Dermis microvascular lymphatic vessel endothelial cell (primary cell): ENCODE measurements around the gene SFXN3. TPM values are rescaled to one million over a fixed set of nuclear protein-coding genes. Genes with fewer than 3 reads are reported as not detected.
A peak's percentile ranks its signal among the peaks of the same experiment; 100 is the strongest.

Experiments used
- DNase-seq, 2 donors: peaks; one replicate each; pipeline versions ENCODE4 v3.0.0 to v3.0.0-alpha.2; 2010; ENCODE audit warnings: low read depth in 2 of 2
- total RNA-seq: library from RNA; depleted of rRNA; stranded (reverse); fragments of >200 nt; gene quantifications from 2 replicates; pipeline ENCODE4 v1.2.1, GENCODE V29; 2014

Gene SFXN3, protein sequence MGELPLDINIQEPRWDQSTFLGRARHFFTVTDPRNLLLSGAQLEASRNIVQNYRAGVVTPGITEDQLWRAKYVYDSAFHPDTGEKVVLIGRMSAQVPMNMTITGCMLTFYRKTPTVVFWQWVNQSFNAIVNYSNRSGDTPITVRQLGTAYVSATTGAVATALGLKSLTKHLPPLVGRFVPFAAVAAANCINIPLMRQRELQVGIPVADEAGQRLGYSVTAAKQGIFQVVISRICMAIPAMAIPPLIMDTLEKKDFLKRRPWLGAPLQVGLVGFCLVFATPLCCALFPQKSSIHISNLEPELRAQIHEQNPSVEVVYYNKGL
- total RNA-seq: 51.2 and 74.8 TPM in 2 replicates

DNA sequence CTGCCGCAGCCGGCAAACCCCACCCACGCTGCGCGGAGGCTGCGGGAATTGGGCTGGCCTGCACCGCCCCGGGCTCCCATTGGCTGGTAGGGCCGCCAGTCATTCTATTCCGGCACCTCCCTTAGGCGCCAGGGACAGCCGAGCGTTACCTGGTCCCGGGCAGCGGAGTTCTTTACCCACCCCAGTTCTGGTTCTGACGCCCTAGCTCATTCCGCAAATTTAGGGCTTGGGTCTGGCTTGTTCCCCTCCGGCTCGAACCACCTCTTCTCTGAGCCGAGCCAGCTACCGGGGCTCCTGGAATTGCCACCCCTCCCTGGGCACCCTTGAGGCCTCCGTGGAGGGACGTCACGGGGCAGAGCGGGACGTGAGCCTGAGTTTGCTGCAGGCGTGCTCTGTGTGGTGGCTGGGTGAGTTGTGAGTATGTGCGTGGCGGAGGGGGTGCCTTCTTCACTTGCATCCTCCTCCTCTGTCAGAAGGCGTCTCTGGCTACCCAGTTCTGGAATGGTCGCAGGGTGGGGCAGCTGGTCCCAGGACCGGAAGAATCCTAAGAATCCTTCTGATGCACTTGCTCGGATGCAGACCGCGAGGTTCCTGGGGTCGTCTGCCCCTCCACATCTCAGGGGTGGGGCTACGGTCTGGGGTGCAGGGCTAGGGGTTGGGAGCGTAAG is at the start of gene SFXN3, which contains the start of gene PDZD7:
Gene SFXN3, plus strand, starts transcription at position 107 of the 668 bp plus-strand sequence. CDS start 3,461 bp downstream, outside the sequence.
Gene PDZD7, minus strand, starts transcription at position 2 of the 668 bp plus-strand sequence. CDS start 910 bp downstream, outside the sequence.
- DNase-seq: peak; percentile 85 to 96

DNA sequence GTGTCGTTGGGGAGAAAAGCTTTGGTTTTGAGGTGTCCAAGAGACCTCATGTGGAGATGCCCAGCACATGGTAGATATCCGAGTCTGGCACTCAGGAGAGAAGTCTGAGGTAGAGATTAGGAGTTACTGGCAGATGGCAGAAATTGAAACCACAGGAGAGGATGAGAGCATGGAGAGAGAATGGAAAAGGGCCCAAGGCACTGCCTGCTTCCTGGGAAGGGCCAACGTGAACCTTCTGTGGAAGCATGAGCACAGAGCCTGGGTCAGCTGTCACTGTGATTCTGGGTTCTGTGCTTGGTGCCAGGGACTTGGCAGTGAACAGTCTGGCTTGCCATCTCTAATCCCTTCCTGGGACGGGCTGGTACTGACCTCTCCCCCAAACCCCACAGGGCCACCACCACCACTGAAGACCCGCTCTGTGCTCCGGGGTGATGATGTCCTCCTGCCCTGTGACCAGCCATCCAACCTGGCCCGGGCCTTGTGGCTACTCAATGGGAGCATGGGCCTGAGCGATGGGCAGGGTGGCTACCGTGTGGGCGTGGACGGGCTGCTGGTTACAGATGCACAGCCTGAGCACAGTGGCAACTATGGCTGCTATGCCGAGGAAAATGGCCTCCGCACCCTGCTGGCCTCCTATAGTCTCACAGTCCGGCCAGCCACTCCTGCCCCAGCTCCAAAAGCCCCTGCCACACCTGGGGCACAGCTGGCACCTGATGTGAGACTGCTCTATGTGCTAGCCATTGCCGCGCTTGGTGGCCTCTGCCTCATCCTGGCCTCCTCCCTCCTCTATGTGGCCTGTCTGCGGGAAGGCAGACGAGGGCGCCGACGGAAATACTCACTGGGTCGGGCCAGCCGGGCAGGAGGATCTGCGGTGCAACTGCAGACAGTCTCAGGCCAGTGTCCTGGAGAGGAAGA is 47.9 kb upstream of the SFXN3 start:
- DNase-seq: no peak

DNA sequence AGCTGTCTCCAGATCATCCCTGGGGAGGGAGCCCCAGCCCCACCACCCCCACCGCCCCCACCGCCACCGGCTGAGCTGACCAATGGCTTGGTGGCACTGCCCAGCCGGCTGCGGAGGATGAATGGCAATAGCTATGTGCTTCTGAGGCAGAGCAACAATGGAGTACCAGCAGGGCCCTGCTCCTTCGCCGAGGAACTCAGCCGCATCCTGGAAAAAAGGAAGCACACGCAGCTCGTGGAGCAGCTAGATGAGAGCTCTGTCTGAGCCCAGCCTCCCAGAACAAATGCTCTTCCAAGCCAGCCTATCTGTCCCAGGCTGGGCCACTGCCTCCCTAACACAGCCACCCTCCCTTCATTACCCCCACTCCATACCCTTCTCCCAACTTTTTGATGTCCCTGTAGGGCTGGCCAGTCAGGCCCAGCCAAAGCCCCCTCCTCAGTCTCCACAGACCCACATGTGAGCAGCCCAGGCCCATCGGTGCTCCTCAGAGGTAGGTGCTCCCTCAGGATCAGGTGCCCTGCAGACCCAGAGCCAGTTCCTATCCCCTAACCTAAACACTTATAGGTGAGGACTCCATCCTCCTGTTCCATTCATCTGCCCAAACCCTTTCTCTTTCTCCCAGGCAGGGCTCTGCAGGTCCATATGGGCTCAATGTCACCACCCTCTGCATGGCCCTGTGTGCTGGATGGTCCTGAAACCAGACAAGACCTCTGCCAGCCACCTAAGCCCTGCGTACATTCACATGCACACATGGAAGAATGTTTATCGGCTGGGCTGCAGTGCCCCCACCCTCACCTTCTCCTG is 47.0 kb upstream of the SFXN3 start:
- no peak for DNase-seq

DNA sequence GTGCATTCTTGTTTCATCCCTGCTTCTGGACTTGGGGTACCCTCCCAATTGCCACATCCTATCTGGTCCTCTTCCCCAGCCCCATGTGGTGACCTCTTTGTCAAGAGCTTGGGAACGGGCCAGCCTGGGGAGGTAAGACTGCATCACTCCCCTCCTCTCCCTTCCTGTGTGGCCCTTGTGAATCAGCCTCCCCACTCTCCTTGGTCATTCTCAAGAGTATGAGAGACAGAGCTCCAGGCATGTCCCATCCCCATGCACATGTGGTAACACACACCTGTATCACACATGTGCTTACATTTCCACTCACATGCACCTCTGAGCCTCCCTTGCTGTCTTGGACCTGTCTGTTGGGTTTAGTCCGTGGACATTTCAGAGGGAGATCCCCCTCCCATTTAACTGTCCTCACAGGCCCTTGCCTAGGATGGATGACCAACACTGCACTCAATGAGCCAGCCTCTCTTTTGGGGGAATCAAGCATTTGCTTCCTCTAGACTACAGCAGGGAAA is 46.3 kb upstream of the SFXN3 start:
- DNase-seq: no peak

DNA sequence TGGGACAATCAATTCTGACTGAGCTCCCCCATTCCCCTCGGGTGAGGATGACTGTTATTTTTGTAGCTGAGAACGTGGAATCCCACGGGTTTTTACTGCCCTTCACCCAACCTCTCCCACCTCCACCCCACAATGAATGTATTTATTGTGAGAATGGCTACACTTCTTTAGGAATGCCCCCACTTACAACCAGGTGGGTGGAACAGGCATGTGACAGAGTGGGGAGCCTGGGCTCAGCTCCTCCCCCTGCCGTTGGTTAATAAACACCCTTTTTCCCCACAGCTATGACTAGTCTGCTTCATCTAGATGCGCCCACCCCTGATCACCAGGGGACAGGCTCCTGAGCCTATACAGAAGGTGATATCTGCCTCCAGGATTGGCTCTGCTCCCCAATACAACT is 45.7 kb upstream of the SFXN3 start:
- no peak for DNase-seq

DNA sequence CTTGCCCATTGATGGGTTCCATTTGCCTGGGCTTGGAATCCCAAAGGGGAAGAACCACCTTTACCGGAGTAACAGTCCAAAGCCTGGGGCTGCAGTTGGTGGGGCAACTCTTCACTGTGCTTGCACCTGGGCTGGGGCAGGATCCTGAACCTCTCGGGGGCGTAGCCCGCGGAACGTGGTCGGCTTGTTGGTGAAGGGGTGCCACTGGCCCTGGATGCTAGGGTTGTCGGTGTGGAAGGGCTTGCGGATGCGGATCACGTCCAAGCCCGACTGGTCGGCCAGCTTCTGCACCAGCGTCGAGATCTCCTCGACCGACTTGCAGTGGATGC is 44.4 kb upstream of the SFXN3 start:
- no peak for DNase-seq

DNA sequence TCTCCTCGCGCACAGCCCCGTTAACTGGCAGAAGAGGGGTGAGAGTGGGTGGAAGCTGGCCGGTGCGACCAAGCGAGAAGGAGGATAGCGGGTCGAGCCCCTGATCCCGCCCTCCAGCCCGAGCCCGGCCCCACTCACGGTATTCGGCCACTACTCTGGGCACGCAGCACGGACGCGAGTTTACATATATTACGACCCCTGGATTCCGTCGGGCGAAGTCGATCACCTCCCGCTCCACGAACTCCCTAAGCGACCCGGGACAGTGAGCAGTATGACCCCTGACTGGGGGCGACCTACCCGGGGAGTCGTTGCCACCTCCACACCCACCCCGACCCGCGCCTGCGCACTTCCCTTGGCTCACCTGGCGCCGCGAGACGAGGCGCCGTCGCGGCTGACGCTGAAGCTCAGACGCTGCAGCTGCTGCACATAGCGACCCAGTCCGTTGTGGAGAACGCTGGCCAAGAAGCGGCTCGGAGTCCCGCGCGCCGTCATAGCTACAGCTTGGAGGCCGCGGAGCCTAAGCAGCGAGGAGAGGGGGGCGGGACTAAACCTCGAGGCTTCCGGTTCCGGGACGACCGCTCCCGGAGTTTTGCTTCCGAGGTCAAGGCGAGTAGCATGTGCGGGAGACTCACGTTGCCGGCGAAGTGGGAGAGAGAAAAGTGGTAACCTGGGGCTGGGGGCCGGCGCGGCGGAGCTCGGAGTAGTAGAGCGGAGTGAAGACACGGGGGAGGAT is 43.9 kb upstream of the SFXN3 start, which contains the start of the genes MRPL43 and TWNK:
Gene MRPL43, minus strand, starts transcription at position 546 of the 733 bp plus-strand sequence. Its CDS starts 54 bp downstream, at position 492.
Gene TWNK, plus strand, starts transcription at position 592 of the 733 bp plus-strand sequence. CDS start 668 bp downstream, outside the sequence.
- peak in 1 of 2 donors; percentile 80 for DNase-seq

DNA sequence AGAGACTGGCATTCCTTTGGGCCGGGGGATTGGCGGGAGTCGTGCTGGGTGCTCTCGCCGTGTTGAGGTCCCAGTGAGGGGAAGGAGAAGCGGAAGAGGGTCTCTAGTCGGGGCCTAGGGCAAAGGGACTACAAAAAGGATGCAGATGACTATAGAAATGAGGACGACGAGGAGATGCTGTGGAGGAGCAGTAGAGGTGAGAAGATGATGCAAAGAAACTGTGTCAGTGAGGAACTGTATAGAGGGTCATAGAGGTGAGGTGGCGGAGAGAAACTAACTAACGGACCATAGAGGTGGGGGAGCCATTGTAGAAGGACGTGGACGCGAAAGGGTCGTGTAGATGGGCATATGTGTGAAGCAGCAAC is 43.4 kb upstream of the SFXN3 start:
- no peak for DNase-seq

DNA sequence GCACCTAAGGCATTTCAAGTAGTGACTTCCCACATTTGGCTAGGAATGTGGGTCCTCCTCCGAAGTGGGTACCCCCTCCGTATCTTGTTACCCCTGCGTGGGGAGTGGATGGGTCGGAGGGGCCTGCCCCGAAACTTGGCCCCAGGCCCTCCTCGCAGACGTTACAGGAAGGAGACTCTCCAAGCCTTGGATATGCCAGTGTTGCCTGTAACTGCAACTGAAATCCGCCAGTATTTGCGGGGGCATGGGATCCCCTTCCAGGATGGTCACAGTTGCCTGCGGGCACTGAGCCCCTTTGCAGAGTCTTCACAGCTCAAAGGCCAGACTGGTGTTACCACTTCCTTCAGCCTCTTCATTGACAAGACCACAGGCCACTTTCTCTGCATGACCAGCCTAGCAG is 42.9 kb upstream of the SFXN3 start:
- no peak for DNase-seq

DNA sequence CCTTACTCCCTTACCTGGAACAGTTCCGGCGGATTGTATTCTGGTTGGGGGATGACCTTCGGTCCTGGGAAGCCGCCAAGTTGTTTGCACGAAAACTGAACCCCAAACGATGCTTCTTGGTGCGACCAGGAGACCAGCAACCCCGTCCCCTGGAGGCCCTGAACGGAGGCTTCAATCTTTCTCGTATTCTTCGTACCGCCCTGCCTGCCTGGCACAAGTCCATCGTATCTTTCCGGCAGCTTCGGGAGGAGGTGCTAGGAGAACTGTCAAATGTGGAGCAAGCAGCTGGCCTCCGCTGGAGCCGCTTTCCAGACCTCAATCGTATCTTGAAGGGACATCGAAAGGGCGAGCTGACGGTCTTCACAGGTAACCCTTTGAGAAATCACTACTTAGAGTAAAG is 41.9 kb upstream of the SFXN3 start:
- no peak for DNase-seq

DNA sequence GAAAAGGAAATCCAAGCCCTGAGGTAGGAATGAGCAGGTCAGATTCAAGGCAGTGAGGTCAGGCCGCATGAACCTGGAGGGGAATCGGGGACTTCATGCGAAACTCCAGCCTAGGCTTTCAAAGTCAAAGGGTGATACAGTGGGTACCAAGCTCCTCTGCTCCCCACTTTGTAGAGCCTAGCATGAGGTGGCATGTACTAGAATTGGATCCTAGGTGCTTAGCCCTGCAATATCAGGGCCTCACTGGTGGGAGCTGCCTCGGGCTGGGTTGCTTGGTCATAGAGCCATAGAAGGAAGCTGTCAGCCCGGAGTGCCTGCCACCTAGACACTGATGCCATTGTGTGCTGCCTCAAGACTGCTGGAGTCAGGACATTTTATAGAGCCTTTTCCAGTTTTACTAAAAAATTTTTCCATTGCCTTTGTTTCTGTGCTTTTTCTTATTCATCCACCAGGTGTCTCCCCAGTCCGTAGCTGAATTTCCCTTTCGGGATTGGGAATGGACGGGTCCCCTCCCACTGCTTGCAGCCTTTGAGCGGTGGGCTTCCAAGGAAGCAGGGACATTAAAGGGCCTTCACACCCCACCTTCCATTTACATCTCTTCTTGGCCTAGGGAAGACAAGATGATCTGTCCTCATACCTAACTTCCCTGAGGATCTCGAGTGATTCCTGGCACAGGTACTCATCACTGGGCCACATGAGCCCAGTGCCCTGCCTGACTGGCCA is 36.9 kb upstream of the SFXN3 start:
- DNase-seq: peak in 1 of 2 donors; percentile 56

DNA sequence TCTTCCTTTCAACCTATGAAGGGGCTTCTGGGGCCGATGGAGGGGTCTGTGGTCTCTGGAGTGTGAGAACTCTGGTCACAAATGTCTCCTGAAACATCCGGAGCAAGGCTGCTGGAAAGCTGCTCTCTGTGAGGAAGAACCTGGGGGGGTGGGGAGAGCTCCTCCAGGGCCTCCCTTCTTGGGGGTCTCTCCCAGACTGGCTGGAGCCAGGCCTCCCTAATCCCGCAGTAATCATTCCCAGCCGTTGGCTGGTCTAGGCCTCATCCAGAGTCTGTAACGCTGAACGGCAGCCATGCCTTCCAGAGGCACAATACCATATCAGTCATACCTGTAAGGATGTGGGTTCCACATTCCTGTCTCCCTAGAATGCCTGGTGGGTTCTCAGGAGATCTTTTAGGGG is 35.9 kb upstream of the SFXN3 start:
- no peak for DNase-seq

DNA sequence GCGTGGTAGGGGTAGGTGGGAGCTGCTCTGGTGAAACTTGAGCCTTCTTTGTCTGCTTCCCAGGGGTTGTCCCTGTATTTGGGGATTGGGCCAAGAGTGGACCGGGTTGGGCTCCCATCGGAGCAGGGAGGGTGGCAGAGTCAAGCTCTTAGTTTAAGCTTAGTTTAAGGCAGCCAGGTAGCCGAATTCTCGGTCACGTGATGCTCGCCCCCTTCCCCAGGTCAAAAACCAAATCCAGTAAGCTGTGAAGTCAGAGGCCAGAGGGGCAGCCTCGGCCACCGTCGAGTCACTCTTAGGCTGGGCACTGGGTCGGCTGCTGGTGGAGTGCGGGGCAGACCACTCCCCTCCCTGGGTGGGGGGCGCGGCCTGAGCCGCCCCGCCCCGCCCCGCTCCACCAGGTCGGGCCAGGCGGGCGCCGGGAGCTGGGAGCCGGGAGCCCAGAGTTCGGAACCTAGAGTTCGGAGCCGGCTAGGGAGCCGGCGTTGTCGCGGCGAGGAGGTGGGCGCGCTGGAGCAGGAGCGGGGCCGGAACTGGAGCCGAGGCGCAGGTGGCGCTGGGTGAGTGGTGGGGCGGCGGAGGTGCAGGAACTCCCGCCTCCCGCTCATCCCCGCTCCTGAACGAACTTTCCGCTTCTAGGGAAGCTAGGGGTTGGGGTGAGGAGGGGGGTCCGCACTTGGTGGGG is 34.2 kb upstream of the SFXN3 start:
- DNase-seq: peak in 1 of 2 donors; percentile 48

DNA sequence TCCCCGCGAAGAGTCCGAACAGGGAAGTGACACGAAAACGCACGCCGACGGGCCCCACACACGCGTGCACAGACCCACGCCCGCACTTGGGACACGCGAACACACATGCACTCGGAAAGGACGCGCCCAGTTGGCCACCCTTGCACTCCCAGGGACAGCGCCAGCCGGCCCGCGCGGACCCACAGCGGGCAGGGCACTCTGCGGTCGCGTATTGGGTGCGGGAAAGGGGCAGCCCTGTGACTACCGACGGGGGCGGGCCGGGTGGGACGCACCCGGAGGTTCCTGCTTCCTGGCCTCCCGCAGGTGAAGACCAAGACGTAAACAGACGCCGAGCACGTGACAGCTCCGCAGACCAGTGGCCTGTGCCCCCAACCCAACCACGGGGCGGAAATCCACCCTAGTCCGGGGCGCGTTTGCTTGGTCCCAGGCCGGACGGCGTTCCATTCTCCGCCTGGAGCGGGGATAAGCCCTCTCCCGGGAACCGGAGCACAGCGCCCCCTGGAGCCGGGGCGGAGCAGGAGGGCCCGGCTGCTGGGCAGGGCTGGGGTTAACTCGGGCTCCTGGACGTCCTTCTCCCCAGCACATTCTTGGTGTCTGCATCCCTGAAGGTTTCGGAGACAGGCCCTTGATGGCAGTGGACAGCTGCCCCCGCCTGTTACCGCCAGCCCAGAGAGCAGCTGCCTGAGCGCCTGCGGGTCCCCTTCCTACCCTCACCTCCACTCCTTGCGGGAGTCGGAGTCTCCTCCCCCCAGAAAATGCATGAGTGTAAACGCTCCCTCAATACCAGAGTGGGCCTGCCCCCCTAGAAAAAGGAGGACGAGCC is 33.5 kb upstream of the SFXN3 start:
- DNase-seq: peak in 1 of 2 donors; percentile 75

DNA sequence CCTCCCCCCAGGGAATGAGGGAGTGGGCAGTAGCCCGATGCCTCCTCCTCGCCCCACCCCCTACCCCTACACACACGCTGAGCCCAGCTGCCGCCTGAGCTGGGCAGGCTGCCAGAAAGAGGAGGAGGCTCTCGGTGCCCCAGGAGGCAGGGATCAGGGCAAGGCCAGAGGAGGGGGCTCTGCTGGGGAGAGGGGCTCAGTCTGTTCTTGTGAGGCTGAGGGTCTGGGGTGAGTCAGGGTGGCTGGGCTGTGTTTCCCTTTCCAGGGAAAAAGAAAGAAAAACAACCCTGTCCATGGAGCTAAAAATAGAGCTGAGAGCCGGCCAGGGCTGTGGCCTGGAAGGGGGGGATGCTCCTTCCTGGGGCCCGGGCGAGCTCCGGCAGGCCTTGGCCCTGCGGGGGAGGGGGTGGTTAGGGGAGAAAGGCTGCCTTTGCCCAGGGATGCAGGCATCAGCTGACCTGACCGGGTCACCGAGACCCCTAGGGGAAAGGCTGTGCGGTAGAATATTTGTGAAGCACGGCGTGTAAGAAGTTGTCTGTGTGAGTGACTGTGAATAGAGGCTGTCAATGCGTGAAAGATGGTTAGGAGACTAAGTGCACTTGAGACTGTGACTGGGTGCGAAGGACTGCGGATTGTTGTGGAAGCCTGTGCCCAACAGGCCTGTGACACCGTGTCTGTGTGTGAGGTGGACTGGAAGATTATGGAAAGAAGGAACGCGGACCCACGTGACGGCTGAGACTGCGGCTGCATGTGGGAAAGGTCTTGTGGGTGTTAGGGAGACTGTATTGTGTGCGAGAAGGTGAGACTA is 32.6 kb upstream of the SFXN3 start:
- DNase-seq: peak in 1 of 2 donors; percentile 82

DNA sequence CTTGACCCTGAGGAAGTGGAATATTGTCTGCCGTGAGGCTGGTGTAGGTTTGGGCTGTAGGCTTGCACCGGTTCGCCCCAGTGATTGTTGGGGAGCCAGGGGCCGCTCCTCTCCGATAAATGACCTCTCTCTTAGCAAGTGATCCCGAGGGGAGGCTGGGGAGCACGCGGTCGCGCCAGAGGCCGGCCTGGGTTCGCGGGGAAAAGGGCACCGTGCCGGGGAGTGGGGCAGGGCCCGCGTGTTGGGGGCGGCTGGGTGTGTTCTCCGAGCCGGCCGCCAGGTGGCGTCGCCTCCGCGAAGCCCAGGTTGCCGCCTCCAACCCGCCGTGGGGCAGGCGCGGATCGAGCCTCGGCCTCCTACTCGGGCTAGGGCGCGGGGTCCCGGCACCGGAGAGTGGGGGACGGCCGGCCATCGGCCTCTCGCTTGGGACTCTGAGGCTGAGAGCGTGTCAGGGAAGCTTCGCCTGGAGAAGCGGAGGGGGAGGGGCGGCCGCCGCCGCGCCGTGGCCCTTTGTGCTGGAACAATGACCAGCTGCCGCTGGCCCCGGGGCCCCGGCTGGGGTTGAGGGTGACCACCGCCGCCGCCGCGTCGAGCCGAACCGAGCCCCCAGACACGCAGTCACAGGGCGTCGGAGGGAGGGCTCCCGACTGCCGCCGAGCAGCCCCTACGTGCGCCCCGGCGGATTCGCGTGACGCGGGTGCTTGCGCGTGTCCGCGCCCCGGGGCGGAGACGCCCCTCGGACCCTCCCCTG is 31.9 kb upstream of the SFXN3 start:
- peak in 1 of 2 donors; percentile 81 for DNase-seq
